Endodermal cell (in vitro differentiated cells): ENCODE measurements around the gene RAB35. TPM values are rescaled to one million over a fixed set of nuclear protein-coding genes. Genes with fewer than 3 reads are reported as not detected.

ENCODE experiments used
- DNase-seq: peaks from one replicate; pipeline ENCODE4 v3.0.0-alpha.2; 2017
- H3K27ac ChIP-seq: 2 replicates; pipeline ENCODE4 v1.5.1; 2013; ENCODE audit warnings: mild to moderate bottlenecking, low read depth, low read length, moderate library complexity
- H3K27me3 ChIP-seq: 2 replicates; pipeline ENCODE4 v1.6.1; 2013; ENCODE audit warnings: mild to moderate bottlenecking, low read length, moderate library complexity; ENCODE audit not compliant: insufficient read depth, control insufficient read depth, poor library complexity, severe bottlenecking
- H3K36me3 ChIP-seq: 2 replicates; pipeline ENCODE4 v1.7.0; 2013; ENCODE audit warnings: mild to moderate bottlenecking, low read length, moderate library complexity; ENCODE audit not compliant: control insufficient read depth, insufficient read depth
- H3K4me1 ChIP-seq: one replicate; pipeline ENCODE4 v1.7.0; 2013; ENCODE audit warnings: low read length; ENCODE audit not compliant: control insufficient read depth, insufficient read depth
- H3K4me3 ChIP-seq: 2 replicates; pipeline ENCODE4 v1.5.1; 2013; ENCODE audit warnings: mild to moderate bottlenecking, low read length, moderate library complexity
- H3K9ac ChIP-seq: 2 replicates; pipeline ENCODE4 v1.6.1; 2013; ENCODE audit warnings: mild to moderate bottlenecking, low read length, moderate library complexity; ENCODE audit not compliant: poor library complexity, severe bottlenecking; ENCODE audit errors: extremely low read depth
- H3K9me3 ChIP-seq: 2 replicates; pipeline ENCODE4 v1.6.1; 2013; ENCODE audit warnings: mild to moderate bottlenecking, low read length, moderate library complexity; ENCODE audit not compliant: control insufficient read depth
- H3K27ac Mint-ChIP-seq: 2 replicates; pipeline ENCODE4 v1.8.0; 2020; ENCODE audit warnings: mixed read lengths
- H3K27me3 Mint-ChIP-seq: 2 replicates; pipeline ENCODE4 v1.8.0; 2021; ENCODE audit warnings: mild to moderate bottlenecking, mixed read lengths; ENCODE audit not compliant: insufficient read depth
- H3K36me3 Mint-ChIP-seq: 2 replicates; pipeline ENCODE4 v1.8.0; 2020; ENCODE audit warnings: low read depth, mixed read lengths
- H3K4me1 Mint-ChIP-seq: 2 replicates; pipeline ENCODE4 v1.8.0; 2020; ENCODE audit warnings: mixed read lengths
- H3K4me3 Mint-ChIP-seq: 2 replicates; pipeline ENCODE4 v1.8.0; 2020; ENCODE audit warnings: mild to moderate bottlenecking, moderate library complexity, mixed read lengths
- H3K9me3 Mint-ChIP-seq: 2 replicates; pipeline ENCODE4 v1.8.0; 2020; ENCODE audit warnings: mild to moderate bottlenecking, mixed read lengths
- CTCF ChIP-seq: fragments of 200-600 bp; sonication (generic); conservative IDR thresholded peaks from 2 replicates; pipeline ENCODE4 v1.5.0; 2021; ENCODE audit warnings: antibody characterized with exemption, mild to moderate bottlenecking
- WGBS, 2 experiments: methylation state at CpG; one replicate each; pipeline versions ENCODE4 v1.1.5 to v1.1.7; 2013; ENCODE audit warnings: missing lambda C conversion rate in 2 of 2, mixed read lengths in 1 of 2; ENCODE audit not compliant: insufficient coverage in 1 of 2, insufficient read length in 1 of 2; 5-methylcytosine and 5-hydroxymethylcytosine counted together
- total RNA-seq, 2 donors: library from RNA; stranded (reverse); fragmentation: NEBNext Ultra II Directional in 1 of 2; extraction: Animal tissue kit (Norgen Biotek cat#: 25700) in 1 of 2; gene quantifications; 2 replicates in 1 of 2; 3 replicates in 1 of 2; pipeline ENCODE4 v1.2.1, GENCODE V29; 2021

The RAB35 gene
- total RNA-seq, 2 donors from 2014 or later, result 32.4 to 36.6 TPM

- H3K9ac ChIP-seq, result no peak overlapping the region
- peaks cover 44% of the 10 kb centered on the region for H3K36me3 Mint-ChIP-seq
- no peak overlapping the region for H3K4me3 Mint-ChIP-seq
- no peak overlapping the region for H3K27ac ChIP-seq
- H3K27ac Mint-ChIP-seq, result no peak overlapping the region
- H3K36me3 ChIP-seq, result peaks cover 45% of the 10 kb centered on the region
- peaks cover 11% of the 10 kb centered on the region for H3K4me1 Mint-ChIP-seq
- H3K27me3 Mint-ChIP-seq, result no peaks in the 10 kb centered on the region
- H3K4me3 ChIP-seq, result no peak overlapping the region
- no peak for TF ChIP-seq CTCF
- H3K27me3 ChIP-seq, result no peaks in the 10 kb centered on the region
- H3K4me1 ChIP-seq, result peaks cover 6% of the 10 kb centered on the region
- no peaks in the 10 kb centered on the region for H3K9me3 Mint-ChIP-seq
- no peaks in the 10 kb centered on the region for H3K9me3 ChIP-seq
- WGBS, 2 experiments, result 80 to 94% methylated on average over 1 to 4 of the region's 4 CpGs
- no peak for DNase-seq
Observed at GRCh38 chr12:120125029-120125428, 8.5 kb upstream of the RAB35 start.

GRCh38 chr12:120121766-120122293 is 5.3 kb upstream of the RAB35 start:
- H3K4me1 ChIP-seq, result peaks cover 10% of the 10 kb centered on the region
- H3K9me3 ChIP-seq, result no peaks in the 10 kb centered on the region
- no peak overlapping the region for H3K4me3 ChIP-seq
- no peak overlapping the region for H3K4me3 Mint-ChIP-seq
- peaks cover 14% of the 10 kb centered on the region for H3K36me3 ChIP-seq
- H3K9me3 Mint-ChIP-seq, result no peaks in the 10 kb centered on the region
- peaks cover 15% of the 10 kb centered on the region for H3K36me3 Mint-ChIP-seq
- H3K27ac Mint-ChIP-seq, result no peak overlapping the region
- H3K27me3 Mint-ChIP-seq, result no peaks in the 10 kb centered on the region
- no peak overlapping the region for H3K9ac ChIP-seq
- H3K4me1 Mint-ChIP-seq, result peaks cover 19% of the 10 kb centered on the region
- no peak for TF ChIP-seq CTCF
- H3K27me3 ChIP-seq, result no peaks in the 10 kb centered on the region
- WGBS, 2 experiments, result 84 to 92% methylated on average over 3 to 4 of the region's 4 CpGs
- H3K27ac ChIP-seq, result no peak overlapping the region
- DNase-seq, result no peak

- no peak overlapping the region for H3K9ac ChIP-seq
- no peak for DNase-seq
- no peak overlapping the region for H3K27ac ChIP-seq
- H3K27me3 Mint-ChIP-seq, result no peaks in the 10 kb centered on the region
- H3K27ac Mint-ChIP-seq, result no peak overlapping the region
- no peaks in the 10 kb centered on the region for H3K27me3 ChIP-seq
- no peak overlapping the region for H3K4me3 ChIP-seq
- no peak overlapping the region for H3K4me3 Mint-ChIP-seq
- WGBS, 2 experiments, result 83 to 100% methylated on average over 1 to 2 of the region's 2 CpGs
- H3K4me1 ChIP-seq, result peaks cover 10% of the 10 kb centered on the region
- H3K36me3 Mint-ChIP-seq, result peaks cover 10% of the 10 kb centered on the region
- no peaks in the 10 kb centered on the region for H3K9me3 Mint-ChIP-seq
- TF ChIP-seq CTCF, result no peak
- no peaks in the 10 kb centered on the region for H3K9me3 ChIP-seq
- H3K4me1 Mint-ChIP-seq, result peaks cover 19% of the 10 kb centered on the region
- peaks cover 10% of the 10 kb centered on the region for H3K36me3 ChIP-seq
Observed at GRCh38 chr12:120121343-120121742, 4.8 kb upstream of the RAB35 start.
